ENCODE results near the gene RAMP2.

RAMP2 gene

GRCh38 chr17:42796066-42796758 lies 35.2 kb downstream of the RAMP2 start:
- no peak for DNase-seq

GRCh38 chr17:42797067-42798007 lies 36.3 kb downstream of the RAMP2 start:
- DNase-seq = no peak

- no peak for DNase-seq
These were observed 37.0 kb downstream of the RAMP2 start for GRCh38 chr17:42798011-42798382.

GRCh38 chr17:42798383-42799380 lies 37.7 kb downstream of the RAMP2 start, which contains the start of the genes CNTD1 and COA3:
CNTD1 (plus strand) TSS chr17:42798861; CDS start chr17:42799068, 207 bp downstream.
COA3 (minus strand) TSS chr17:42798704; CDS start chr17:42798681, 23 bp downstream.
- peak; percentile 88 for DNase-seq

- no peak for DNase-seq
These were observed 42.3 kb downstream of the RAMP2 start for GRCh38 chr17:42803074-42803883.

- DNase-seq = no peak
These were observed 43.9 kb downstream of the RAMP2 start for GRCh38 chr17:42804918-42805367.

- DNase-seq = no peak
These were observed 45.2 kb downstream of the RAMP2 start for GRCh38 chr17:42806249-42806648.

GRCh38 chr17:42809250-42809649 lies 48.2 kb downstream of the RAMP2 start:
- DNase-seq = peak; percentile 64
